HepG2 (cell line): ENCODE results near the gene GAL3ST2. TPM values are rescaled to one million over a fixed set of nuclear protein-coding genes. Genes with fewer than 3 reads are reported as not detected.

ENCODE experiments used
- ATAC-seq: fragments of 200-7000 bp; cut with Tn5 transposase; 3 replicates; pipeline ENCODE4 v1.9.1; 2020; ENCODE audit warnings: mild to moderate bottlenecking, moderate library complexity
- BruUV-seq: library from RNA; stranded (reverse); fragments of 400-500 nt; replicated peaks from 2 replicates; lab custom pipeline; 2021; lab: Mats Ljungman, UMichigan
- CTCF ChIA-PET: fragments of 300-600 bp; formaldehyde crosslinking; extraction: SDS; loops from one replicate; lab custom pipeline; 2021; ENCODE audit warnings: low total read pairs, inconsistent platforms, low intra/inter-chr PET ratio; lab: Yijun Ruan, JAX
- POLR2A ChIA-PET: fragments of 350-600 bp; sonication (Branson Sonifier 250); formaldehyde crosslinking; loops from one replicate; lab custom pipeline; 2020; ENCODE audit warnings: antibody characterized with exemption, inconsistent platforms; lab: Yijun Ruan, JAX
- DNase-seq: peaks from one replicate; pipeline ENCODE4 v3.0.0-alpha.2; 2015; ENCODE audit warnings: low spot score
- FAIRE-seq: peaks from 3 replicates; lab custom pipeline; 2011; peaks lifted over from hg19 to GRCh38; lab: Jason Lieb, UNC
- H2AFZ ChIP-seq: one replicate; pipeline ENCODE4 v1.6.1; 2011; ENCODE audit warnings: low read length, inconsistent platforms
- H3K27ac ChIP-seq: fragments of 300-600 bp; 3 replicates; pipeline ENCODE4 v1.8.0; 2011; ENCODE audit warnings: mixed run types, mild to moderate bottlenecking, mixed read lengths, low read length, inconsistent platforms; ENCODE audit not compliant: insufficient read depth; ENCODE audit errors: extremely low read length
- H3K27me3 ChIP-seq, 2 experiments: fragments of 200-600 bp in 1 of 2; 2 replicates in 1 of 2; 3 replicates in 1 of 2; pipeline versions ENCODE4 v1.6.0 to v1.8.0; 2011; ENCODE audit warnings: low read length in 2 of 2, mild to moderate bottlenecking in 2 of 2, moderate library complexity in 2 of 2, inconsistent platforms in 1 of 2; ENCODE audit not compliant: insufficient read depth in 2 of 2, control insufficient read depth in 1 of 2
- H3K36me3 ChIP-seq, 2 experiments: fragments of 200-600 bp in 1 of 2; replicated peaks in 1 of 2; 2 replicates in 1 of 2; 3 replicates in 1 of 2; pipeline versions ENCODE4 v1.5.1 to v1.8.0; 2011; ENCODE audit warnings: low read length in 2 of 2, inconsistent platforms in 1 of 2; ENCODE audit not compliant: insufficient read depth in 2 of 2, control insufficient read depth in 1 of 2
- H3K4me1 ChIP-seq: 2 replicates; pipeline ENCODE4 v1.5.1; 2012; ENCODE audit warnings: low read length, inconsistent platforms; ENCODE audit not compliant: insufficient read depth
- H3K4me2 ChIP-seq: 2 replicates; pipeline ENCODE4 v1.6.0; 2011; ENCODE audit warnings: low read depth, low read length, inconsistent platforms
- H3K4me3 ChIP-seq, 3 experiments: fragments of 200-600 bp in 1 of 3; sonication (generic), shearing (Covaris generic) in 1 of 3; replicated peaks in 1 of 3; 2 replicates each; pipeline ENCODE4 v1.5.1; 2011 to 2016; ENCODE audit warnings: low read length in 3 of 3, inconsistent platforms in 2 of 3, low read depth in 2 of 3, mild to moderate bottlenecking in 2 of 3, control low read depth in 1 of 3, mixed read lengths in 1 of 3; ENCODE audit not compliant: insufficient read depth in 1 of 3
- H3K79me2 ChIP-seq: one replicate; pipeline ENCODE4 v1.6.1; 2011; ENCODE audit warnings: low read length, inconsistent platforms; ENCODE audit not compliant: insufficient read depth
- H3K9ac ChIP-seq: 2 replicates; pipeline ENCODE4 v1.6.0; 2011; ENCODE audit warnings: mild to moderate bottlenecking, low read depth, low read length, inconsistent platforms; ENCODE audit not compliant: insufficient read depth
- H3K9me3 ChIP-seq: 2 replicates; pipeline ENCODE4 v1.5.1; 2012; ENCODE audit warnings: mild to moderate bottlenecking, low read length
- H4K20me1 ChIP-seq: 2 replicates; pipeline ENCODE4 v1.6.0; 2011; ENCODE audit warnings: inconsistent platforms, mild to moderate bottlenecking, low read length, moderate library complexity; ENCODE audit not compliant: insufficient read depth
- AHR ChIP-seq: IDR thresholded peaks from 2 replicates; pipeline ENCODE4 v1.6.1; 2018; ENCODE audit warnings: missing genetic modification reagents, missing compliant biosample characterization
- AKAP8 ChIP-seq: sonication (generic); formaldehyde crosslinking; IDR thresholded peaks from 2 replicates; pipeline ENCODE4 v1.5.1; 2020; ENCODE audit warnings: mild to moderate bottlenecking, missing genetic modification reagents
- GABPA ChIP-seq, 2 experiments: IDR thresholded peaks; 2 replicates each; pipeline ENCODE4 v1.6.1; 2011 to 2016; ENCODE audit warnings: low read depth in 2 of 2, low read length in 1 of 2, missing biosample characterization in 1 of 2, missing genetic modification characterization in 1 of 2
- GATAD2A ChIP-seq: IDR thresholded peaks from 2 replicates; pipeline ENCODE4 v1.6.1; 2016
- POLR2G ChIP-seq: fragments of 200-400 bp; formaldehyde crosslinking; IDR thresholded peaks from 2 replicates; pipeline ENCODE4 v1.6.1; 2018; ENCODE audit warnings: mild to moderate bottlenecking, low read depth, low read length, moderate library complexity
- RBM22 ChIP-seq: fragments of 200-400 bp; formaldehyde crosslinking; optimal IDR thresholded peaks from 2 replicates; pipeline ENCODE3; 2017; ENCODE audit warnings: mild to moderate bottlenecking, low read length, moderate library complexity
- ZNF598 ChIP-seq: sonication (generic); formaldehyde crosslinking; IDR thresholded peaks from 2 replicates; pipeline ENCODE4 v1.5.1; 2020; ENCODE audit warnings: mild to moderate bottlenecking, missing genetic modification reagents, borderline replicate concordance
- ZNF678 ChIP-seq: sonication (generic); formaldehyde crosslinking; IDR thresholded peaks from 2 replicates; pipeline ENCODE4 v1.4.0; 2020; ENCODE audit warnings: mild to moderate bottlenecking, missing genetic modification reagents
- WGBS: methylation state at CpG from one replicate; pipeline ENCODE4 v1.1.6; 2017; ENCODE audit warnings: low lambda C conversion rate; 5-methylcytosine and 5-hydroxymethylcytosine counted together
- in situ Hi-C: cut with HindIII; loops from 2 replicates; pipeline ENCODE4 v1.10.0; 2017; ENCODE audit warnings: low pct_unique_long_range_greater_than_20kb; ENCODE audit not compliant: extremely low pct_ligation_motif_present
- intact Hi-C: fragments of 100-400 bp; cut with micrococcal nuclease; formaldehyde crosslinking; loops from one replicate; pipeline ENCODE4 v1.10.0; 2022; ENCODE audit not compliant: unreplicated experiment
- polyA plus RNA-seq, 8 experiments: library from polyadenylated mRNA; depleted of rRNA in 3 of 8; stranded (reverse) in 7 of 8; unstranded in 1 of 8; fragments of >200 nt; fragmentation: Illumina TruSeq in 4 of 8; extraction: Trizol in 4 of 8; gene quantifications; 2 replicates each; pipeline versions ENCODE4 v1.2.1 to v1.2.3, GENCODE V29; 2011 to 2016; ENCODE audit warnings: low read depth in 4 of 8, missing spikeins in 1 of 8, mixed read lengths in 1 of 8; ENCODE audit not compliant: insufficient read depth in 1 of 8
- total RNA-seq, 5 experiments: library from RNA; depleted of rRNA; stranded (reverse); fragments of >200 nt; fragmentation: Illumina TruSeq; extraction: Trizol; gene quantifications; 2 replicates each; pipeline ENCODE4 v1.2.3, GENCODE V29; 2016; ENCODE audit warnings: low read depth in 1 of 5
- TF ChIP-seq, protein P1 (sequence below): sonication (generic); formaldehyde crosslinking; IDR thresholded peaks from 2 replicates; pipeline ENCODE4 v1.5.1; 2020; ENCODE audit warnings: mild to moderate bottlenecking, missing genetic modification reagents, moderate library complexity
- TF ChIP-seq, protein P2 (sequence below): IDR thresholded peaks from 2 replicates; pipeline ENCODE4 v1.6.1; 2016; ENCODE audit warnings: control low read depth
- TF ChIP-seq, protein P3 (sequence below): sonication (generic); formaldehyde crosslinking; IDR thresholded peaks from 2 replicates; pipeline ENCODE4 v1.5.1; 2020; ENCODE audit warnings: missing genetic modification reagents, mild to moderate bottlenecking, borderline replicate concordance

The GAL3ST2 gene
- total and polyA plus RNA-seq, 2 of the 13 experiments (the other 11 are each of a cell fraction or from before 2014, with no cell fraction given) = 0.17 to 0.20 TPM

DNA sequence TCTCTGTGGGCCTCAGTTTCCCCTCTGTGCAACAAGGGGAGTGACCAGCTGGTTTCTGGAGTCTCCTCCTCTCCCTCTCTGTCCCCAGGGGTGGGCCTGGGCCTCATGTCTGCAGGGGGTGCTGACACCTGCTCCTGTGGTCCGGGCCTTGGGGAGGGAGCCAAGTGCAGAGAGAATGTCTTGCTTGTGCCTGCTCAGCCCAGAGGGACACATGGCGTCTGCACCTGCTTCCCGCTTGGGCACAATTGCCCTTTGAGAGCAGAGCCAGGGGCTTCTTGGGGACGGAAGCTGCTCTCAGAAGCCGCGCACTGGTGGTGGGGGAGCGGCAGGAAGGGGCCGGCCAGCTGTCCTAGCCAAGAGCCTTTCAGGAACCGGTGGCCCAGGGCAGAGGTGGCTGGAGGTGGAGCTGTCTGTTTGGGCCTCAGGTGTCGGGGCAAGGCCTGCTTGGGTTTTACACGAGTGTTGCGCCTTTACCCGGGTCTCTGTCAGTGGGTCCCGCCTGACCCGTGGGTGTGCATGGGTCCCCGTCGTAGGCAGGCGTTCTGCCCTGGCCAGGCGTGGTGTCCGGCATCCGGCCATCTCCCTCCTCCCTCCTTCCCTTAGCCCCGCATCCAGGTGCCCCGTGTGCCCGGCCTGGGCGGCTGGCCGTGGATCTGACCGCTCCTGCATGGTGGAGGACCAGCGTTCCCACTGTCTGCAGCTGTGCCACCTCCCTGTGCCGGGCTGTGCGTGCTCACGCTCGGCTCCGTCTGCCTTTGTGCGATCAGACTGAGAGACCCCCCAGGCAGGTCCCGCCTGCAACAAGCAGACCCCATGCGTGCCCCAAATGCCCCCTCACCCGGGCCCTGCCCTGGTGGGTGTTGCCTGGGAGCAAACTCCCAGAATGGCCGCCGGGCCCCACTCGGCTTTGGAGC, 36.4 kb downstream of the GAL3ST2 start (continued):
- TF ChIP-seq, protein P1, sequence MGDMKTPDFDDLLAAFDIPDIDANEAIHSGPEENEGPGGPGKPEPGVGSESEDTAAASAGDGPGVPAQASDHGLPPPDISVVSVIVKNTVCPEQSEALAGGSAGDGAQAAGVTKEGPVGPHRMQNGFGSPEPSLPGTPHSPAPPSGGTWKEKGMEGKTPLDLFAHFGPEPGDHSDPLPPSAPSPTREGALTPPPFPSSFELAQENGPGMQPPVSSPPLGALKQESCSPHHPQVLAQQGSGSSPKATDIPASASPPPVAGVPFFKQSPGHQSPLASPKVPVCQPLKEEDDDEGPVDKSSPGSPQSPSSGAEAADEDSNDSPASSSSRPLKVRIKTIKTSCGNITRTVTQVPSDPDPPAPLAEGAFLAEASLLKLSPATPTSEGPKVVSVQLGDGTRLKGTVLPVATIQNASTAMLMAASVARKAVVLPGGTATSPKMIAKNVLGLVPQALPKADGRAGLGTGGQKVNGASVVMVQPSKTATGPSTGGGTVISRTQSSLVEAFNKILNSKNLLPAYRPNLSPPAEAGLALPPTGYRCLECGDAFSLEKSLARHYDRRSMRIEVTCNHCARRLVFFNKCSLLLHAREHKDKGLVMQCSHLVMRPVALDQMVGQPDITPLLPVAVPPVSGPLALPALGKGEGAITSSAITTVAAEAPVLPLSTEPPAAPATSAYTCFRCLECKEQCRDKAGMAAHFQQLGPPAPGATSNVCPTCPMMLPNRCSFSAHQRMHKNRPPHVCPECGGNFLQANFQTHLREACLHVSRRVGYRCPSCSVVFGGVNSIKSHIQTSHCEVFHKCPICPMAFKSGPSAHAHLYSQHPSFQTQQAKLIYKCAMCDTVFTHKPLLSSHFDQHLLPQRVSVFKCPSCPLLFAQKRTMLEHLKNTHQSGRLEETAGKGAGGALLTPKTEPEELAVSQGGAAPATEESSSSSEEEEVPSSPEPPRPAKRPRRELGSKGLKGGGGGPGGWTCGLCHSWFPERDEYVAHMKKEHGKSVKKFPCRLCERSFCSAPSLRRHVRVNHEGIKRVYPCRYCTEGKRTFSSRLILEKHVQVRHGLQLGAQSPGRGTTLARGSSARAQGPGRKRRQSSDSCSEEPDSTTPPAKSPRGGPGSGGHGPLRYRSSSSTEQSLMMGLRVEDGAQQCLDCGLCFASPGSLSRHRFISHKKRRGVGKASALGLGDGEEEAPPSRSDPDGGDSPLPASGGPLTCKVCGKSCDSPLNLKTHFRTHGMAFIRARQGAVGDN (CRISPR knock-in tag) = 0 out of 2 replicates have a peak, but pooled peaks have one; percentile 25
- TF ChIP-seq, protein P2, sequence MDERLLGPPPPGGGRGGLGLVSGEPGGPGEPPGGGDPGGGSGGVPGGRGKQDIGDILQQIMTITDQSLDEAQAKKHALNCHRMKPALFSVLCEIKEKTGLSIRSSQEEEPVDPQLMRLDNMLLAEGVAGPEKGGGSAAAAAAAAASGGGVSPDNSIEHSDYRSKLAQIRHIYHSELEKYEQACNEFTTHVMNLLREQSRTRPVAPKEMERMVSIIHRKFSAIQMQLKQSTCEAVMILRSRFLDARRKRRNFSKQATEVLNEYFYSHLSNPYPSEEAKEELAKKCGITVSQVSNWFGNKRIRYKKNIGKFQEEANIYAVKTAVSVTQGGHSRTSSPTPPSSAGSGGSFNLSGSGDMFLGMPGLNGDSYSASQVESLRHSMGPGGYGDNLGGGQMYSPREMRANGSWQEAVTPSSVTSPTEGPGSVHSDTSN = no peak
- TF ChIP-seq, all 625 proteins: peak for 6

DNA sequence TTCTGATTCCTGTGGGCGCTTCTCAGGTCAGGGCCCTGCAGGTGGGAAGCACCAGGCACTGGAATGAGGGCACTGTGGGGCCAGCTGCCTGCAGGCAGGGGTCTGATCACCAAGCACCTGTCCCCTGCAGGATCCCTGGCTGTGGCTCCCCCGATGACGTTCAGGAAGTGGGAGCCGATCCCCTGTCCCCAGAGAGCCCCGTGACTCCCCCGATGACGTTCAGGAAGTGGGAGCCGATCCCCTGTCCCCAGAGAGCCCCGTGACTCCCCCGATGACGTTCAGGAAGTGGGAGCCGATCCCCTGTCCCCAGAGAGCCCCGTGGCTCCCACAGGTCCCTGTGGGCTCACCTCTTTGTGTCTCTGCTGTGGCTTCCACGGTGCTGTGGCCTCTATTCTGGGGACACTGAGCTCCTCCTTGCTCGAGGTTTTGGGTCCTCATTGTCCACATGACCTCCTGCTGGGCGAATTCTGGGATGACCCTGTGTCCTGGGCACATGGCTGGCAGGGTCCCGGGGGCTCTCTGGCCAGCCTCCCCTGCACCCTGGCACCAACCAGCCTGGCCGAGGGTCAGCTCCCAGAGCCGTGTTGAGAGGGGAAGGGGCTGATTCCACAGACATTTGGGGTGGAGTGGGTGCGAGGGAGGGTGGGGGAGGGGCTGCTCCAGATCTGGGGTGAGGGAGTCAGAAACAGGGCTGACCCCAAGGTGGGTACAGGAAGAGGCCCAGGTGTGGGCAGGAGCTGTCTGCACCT, 37.2 kb downstream of the GAL3ST2 start:
- Histone ChIP-seq H3K4me1 (peaks cover 49% of the 10 kb centered on the region), H3K4me3 (no peak overlapping the region), H3K27ac (no peak overlapping the region), H3K36me3 (peaks cover 1 to 6% of the 10 kb centered on the region in 2 experiments; a peak in 3 of 5 replicates), H3K9me3 (no peaks in the 10 kb centered on the region), H3K4me2 (no peak overlapping the region)
- WGBS = 84% methylated on average over 18 of the region's 20 CpGs
- intact Hi-C loops = no loop called here
- in situ Hi-C loops = no loop called here
- TF ChIP-seq GATAD2A (CRISPR knock-in tag) (no peak), ZNF678 (CRISPR knock-in tag) (no peak), RBM22 (peak; percentile 26), GABPA (IDR thresholded peaks at IDR 0.05; ENCODE audit: low read depth, low read length) (no peak), GABPA (CRISPR knock-in tag; IDR thresholded peaks at IDR 0.05; ENCODE audit: low read depth) (no peak), AHR (CRISPR knock-in tag) (no peak), AKAP8 (CRISPR knock-in tag) (0 out of 2 replicates have a peak, but pooled peaks have one; percentile 1), ZNF598 (CRISPR knock-in tag) (no peak), POLR2G (0 out of 2 replicates have a peak, but pooled peaks have one; percentile 8)
- TF ChIP-seq, protein P3, sequence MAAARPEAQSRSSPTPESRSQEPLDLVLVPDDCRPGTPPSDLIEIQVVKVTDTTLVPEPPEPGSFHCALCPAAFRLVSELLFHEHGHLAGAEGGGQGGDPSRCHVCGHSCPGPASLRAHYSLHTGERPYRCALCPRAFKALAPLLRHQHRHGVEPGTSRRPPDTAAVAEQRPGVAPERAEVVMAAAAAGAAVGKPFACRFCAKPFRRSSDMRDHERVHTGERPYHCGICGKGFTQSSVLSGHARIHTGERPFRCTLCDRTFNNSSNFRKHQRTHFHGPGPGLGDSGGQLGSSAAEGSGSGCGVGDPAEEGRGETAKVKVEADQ (CRISPR knock-in tag) = no peak
- TF ChIP-seq, all 625 proteins: peak for 3
- DNase-seq (no peak), FAIRE-seq (no peak), ATAC-seq (no peak)
- Histone ChIP-seq H3K27me3 (no peaks in the 10 kb centered on the region), H3K9ac (no peak overlapping the region), H2AFZ (no peak overlapping the region), H4K20me1 (peaks cover 10% of the 10 kb centered on the region; the same call in 1 of the 2 replicates), H3K79me2 (peaks cover 43% of the 10 kb centered on the region)
- CTCF ChIA-PET = no interaction called here
- POLR2A ChIA-PET = interaction anchor here (1.3 to 1.4 kb wide), 2 partner anchors 40 to 44 kb away, joined by 3 to 4 read pairs; no protein-coding TSS in a partner anchor
- no TSS peak for BruUV-seq
